Measurements from ENCODE around the gene DSN1.

DNA sequence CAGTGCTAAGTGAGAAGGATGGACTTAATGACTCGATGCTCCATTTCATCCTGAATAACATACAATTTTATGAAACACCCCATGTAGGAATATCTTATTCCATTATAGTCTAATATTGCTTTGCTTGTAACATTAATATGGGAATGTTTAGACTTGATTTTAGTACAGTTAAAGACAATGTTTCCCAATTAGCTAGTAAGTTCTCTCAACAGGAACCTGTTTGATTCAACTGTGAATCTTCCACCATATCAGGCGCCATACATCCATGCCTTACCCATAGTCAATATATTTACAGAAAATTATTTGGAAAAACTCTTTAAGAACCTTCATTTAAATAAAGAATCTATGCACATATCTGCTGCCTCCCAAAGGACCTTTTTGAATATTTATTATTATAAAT, 31.0 kb downstream of the DSN1 start:
- TF ChIP-seq CTCF (IDR thresholded peaks at IDR 0.05), result no peak
- no peak for TF ChIP-seq POLR2A (IDR thresholded peaks at IDR 0.05)
